IMR-90 (cell line): ENCODE measurements around the gene RASAL1. TPM values are rescaled to one million over a fixed set of nuclear protein-coding genes. Genes with fewer than 3 reads are reported as not detected.

Experiments
- ATAC-seq: fragments of 200-7000 bp; cut with Tn5 transposase; 2 replicates; pipeline ENCODE4 v1.9.1; 2020; ENCODE audit warnings: low read depth, mild to moderate bottlenecking, moderate library complexity
- BruUV-seq: library from RNA; stranded (reverse); fragments of 400-500 nt; replicated peaks from 2 replicates; lab custom pipeline; 2021; lab: Mats Ljungman, UMichigan
- CTCF ChIA-PET: fragments of 300-600 bp; formaldehyde crosslinking; extraction: SDS; loops from one replicate; lab custom pipeline; 2021; ENCODE audit warnings: antibody characterized with exemption; lab: Yijun Ruan, JAX
- POLR2A ChIA-PET: fragments of 300-600 bp; sonication (Branson Sonifier 250); formaldehyde crosslinking; loops from one replicate; lab custom pipeline; 2022; ENCODE audit warnings: antibody characterized with exemption; ENCODE audit not compliant: unreplicated experiment; lab: Charles Lee
- DNase-seq: peaks from one replicate; pipeline ENCODE4 v3.0.0; 2013
- H2AFZ ChIP-seq: replicated peaks from 2 replicates; pipeline ENCODE3; 2013; ENCODE audit warnings: low read length, mild to moderate bottlenecking; ENCODE audit not compliant: poor library complexity
- H2AK5ac ChIP-seq: 2 replicates; pipeline ENCODE4 v1.6.1; 2013; ENCODE audit warnings: low read depth, low read length, inconsistent platforms
- H2AK9ac ChIP-seq: replicated peaks from 2 replicates; pipeline ENCODE3; 2013; ENCODE audit warnings: mild to moderate bottlenecking, low read depth, low read length, moderate library complexity; ENCODE audit not compliant: poor library complexity
- H2BK120ac ChIP-seq: 2 replicates; pipeline ENCODE4 v1.6.1; 2013; ENCODE audit warnings: low read depth, low read length, inconsistent platforms
- H2BK15ac ChIP-seq: 3 replicates; pipeline ENCODE4 v1.6.1; 2013; ENCODE audit warnings: low read depth, low read length, inconsistent platforms
- H2BK20ac ChIP-seq: 2 replicates; pipeline ENCODE4 v1.6.1; 2013; ENCODE audit warnings: low read depth, mild to moderate bottlenecking, inconsistent platforms, low read length, moderate library complexity
- H2BK5ac ChIP-seq: 2 replicates; pipeline ENCODE4 v1.6.1; 2013; ENCODE audit warnings: mild to moderate bottlenecking, low read depth, low read length, inconsistent platforms; ENCODE audit not compliant: poor library complexity, severe bottlenecking
- H3K14ac ChIP-seq: replicated peaks from 2 replicates; pipeline ENCODE4 v1.6.1; 2013; ENCODE audit warnings: low read depth, low read length, inconsistent platforms
- H3K18ac ChIP-seq: 2 replicates; pipeline ENCODE4 v1.6.1; 2013; ENCODE audit warnings: low read depth, low read length, control low read depth
- H3K23ac ChIP-seq: 2 replicates; pipeline ENCODE4 v1.6.1; 2013; ENCODE audit warnings: low read depth, low read length, inconsistent platforms
- H3K27ac ChIP-seq: 2 replicates; pipeline ENCODE4 v1.5.1; 2013; ENCODE audit warnings: mild to moderate bottlenecking, control low read depth, low read length; ENCODE audit not compliant: insufficient read depth
- H3K27me3 ChIP-seq: 2 replicates; pipeline ENCODE4 v1.6.1; 2013; ENCODE audit warnings: low read length; ENCODE audit not compliant: control insufficient read depth, insufficient read depth
- H3K36me3 ChIP-seq: 2 replicates; pipeline ENCODE4 v1.6.1; 2013; ENCODE audit warnings: low read length, mixed read lengths; ENCODE audit not compliant: control insufficient read depth, insufficient read depth
- H3K4ac ChIP-seq: 2 replicates; pipeline ENCODE4 v1.6.1; 2013; ENCODE audit warnings: low read depth, low read length, inconsistent platforms
- H3K4me1 ChIP-seq: 2 replicates; pipeline ENCODE4 v1.6.1; 2013; ENCODE audit warnings: low read length, mixed read lengths; ENCODE audit not compliant: control insufficient read depth, insufficient read depth
- H3K4me2 ChIP-seq: 2 replicates; pipeline ENCODE4 v1.6.1; 2013; ENCODE audit warnings: low read depth, mild to moderate bottlenecking, control low read depth, low read length, moderate library complexity
- H3K4me3 ChIP-seq: 2 replicates; pipeline ENCODE4 v1.5.1; 2013; ENCODE audit warnings: low read depth, mild to moderate bottlenecking, control low read depth, low read length, moderate library complexity; ENCODE audit not compliant: insufficient read depth
- H3K56ac ChIP-seq: 2 replicates; pipeline ENCODE4 v1.6.1; 2013; ENCODE audit warnings: low read length, inconsistent platforms; ENCODE audit not compliant: insufficient read depth; ENCODE audit errors: extremely low read depth
- H3K79me1 ChIP-seq, 2 experiments: 2 replicates each; pipeline ENCODE4 v1.6.1; 2013; ENCODE audit warnings: low read length in 2 of 2, inconsistent platforms in 1 of 2, low read depth in 1 of 2
- H3K9ac ChIP-seq: 2 replicates; pipeline ENCODE4 v1.6.1; 2013; ENCODE audit warnings: low read depth, low read length, control low read depth
- H3K9me1 ChIP-seq: 2 replicates; pipeline ENCODE4 v1.6.1; 2013; ENCODE audit warnings: low read length, inconsistent platforms; ENCODE audit not compliant: insufficient read depth
- H3K9me3 ChIP-seq: 2 replicates; pipeline ENCODE4 v1.6.1; 2013; ENCODE audit warnings: low read length; ENCODE audit not compliant: control insufficient read depth, insufficient read depth
- H4K20me1 ChIP-seq: 2 replicates; pipeline ENCODE4 v1.6.1; 2013; ENCODE audit warnings: low read length, inconsistent platforms; ENCODE audit not compliant: insufficient read depth
- H4K5ac ChIP-seq: 2 replicates; pipeline ENCODE4 v1.6.1; 2013; ENCODE audit warnings: mild to moderate bottlenecking, low read depth, low read length, control low read depth
- H4K8ac ChIP-seq, 2 experiments: 2 replicates each; pipeline ENCODE4 v1.6.1; 2013; ENCODE audit warnings: low read depth in 2 of 2, low read length in 2 of 2, control low read depth in 1 of 2, inconsistent platforms in 1 of 2
- H4K91ac ChIP-seq: 2 replicates; pipeline ENCODE4 v1.6.1; 2013; ENCODE audit warnings: low read depth, low read length, inconsistent platforms; ENCODE audit not compliant: insufficient read depth
- BHLHE40 ChIP-seq: fragments of 150-350 bp; IDR thresholded peaks from 2 replicates; pipeline ENCODE4 v1.6.1; 2016; ENCODE audit warnings: mild to moderate bottlenecking, low read depth, low read length
- CEBPB ChIP-seq: IDR thresholded peaks from 2 replicates; pipeline ENCODE4 v1.6.1; 2012; ENCODE audit warnings: low read depth, low read length, improper control_type of control experiment
- CHD1 ChIP-seq: IDR thresholded peaks from 2 replicates; pipeline ENCODE4 v1.6.1; 2012; ENCODE audit warnings: low read depth, low read length, improper control_type of control experiment
- CTCF ChIP-seq: conservative IDR thresholded peaks from 2 replicates; pipeline ENCODE4 v1.5.1; 2012; ENCODE audit warnings: mild to moderate bottlenecking, low read depth, low read length, improper control_type of control experiment
- ELK1 ChIP-seq: fragments of 150-350 bp; IDR thresholded peaks from 2 replicates; pipeline ENCODE4 v1.6.1; 2016; ENCODE audit warnings: low read depth, mild to moderate bottlenecking, low read length, moderate library complexity, borderline replicate concordance
- FOS ChIP-seq: fragments of 150-350 bp; IDR thresholded peaks from 2 replicates; pipeline ENCODE4 v1.6.1; 2016; ENCODE audit warnings: low read depth, low read length
- MAFK ChIP-seq: IDR thresholded peaks from 2 replicates; pipeline ENCODE4 v1.6.1; 2012; ENCODE audit warnings: low read depth, low read length, improper control_type of control experiment
- MAZ ChIP-seq: IDR thresholded peaks from 2 replicates; pipeline ENCODE4 v1.6.1; 2012; ENCODE audit warnings: low read depth, mild to moderate bottlenecking, low read length, improper control_type of control experiment, moderate library complexity, borderline replicate concordance
- NFE2L2 ChIP-seq: fragments of 150-350 bp; IDR thresholded peaks from 2 replicates; pipeline ENCODE4 v1.6.1; 2016; ENCODE audit warnings: low read depth, mild to moderate bottlenecking, low read length
- POLR2A ChIP-seq: IDR thresholded peaks from 2 replicates; pipeline ENCODE4 v1.6.1; 2012; ENCODE audit warnings: mild to moderate bottlenecking, low read depth, low read length
- RAD21 ChIP-seq: IDR thresholded peaks from 2 replicates; pipeline ENCODE4 v1.6.1; 2012; ENCODE audit warnings: low read length, improper control_type of control experiment
- RCOR1 ChIP-seq: IDR thresholded peaks from 2 replicates; pipeline ENCODE4 v1.6.1; 2012; ENCODE audit warnings: mild to moderate bottlenecking, low read length, improper control_type of control experiment; ENCODE audit not compliant: insufficient replicate concordance
- RFX5 ChIP-seq: IDR thresholded peaks from 2 replicates; pipeline ENCODE4 v1.8.0; 2012; ENCODE audit warnings: low read depth, mild to moderate bottlenecking, low read length, moderate library complexity
- SMC3 ChIP-seq: fragments of 150-350 bp; IDR thresholded peaks from 2 replicates; pipeline ENCODE4 v1.6.1; 2016; ENCODE audit warnings: low read depth, mild to moderate bottlenecking, antibody characterized with exemption, low read length, moderate library complexity
- USF2 ChIP-seq: fragments of 150-350 bp; IDR thresholded peaks from 2 replicates; pipeline ENCODE4 v1.6.1; 2017; ENCODE audit warnings: mild to moderate bottlenecking, antibody characterized with exemption, low read length, low read depth
- WGBS, 2 experiments: methylation state at CpG; one replicate each; pipeline versions ENCODE4 v1.1.5 to v1.1.7; 2013; ENCODE audit warnings: missing lambda C conversion rate in 2 of 2; ENCODE audit not compliant: insufficient read length in 1 of 2; ENCODE audit errors: extremely low coverage in 2 of 2; 5-methylcytosine and 5-hydroxymethylcytosine counted together
- dilution Hi-C: fragments of 300-500 bp; cut with HindIII; formaldehyde crosslinking; loops from one replicate; pipeline ENCODE4 v1.14.3; 2018; ENCODE audit warnings: low sequenced_read_pairs; ENCODE audit not compliant: unreplicated experiment
- in situ Hi-C: fragments of 300-500 bp; cut with MboI; formaldehyde crosslinking; loops from 3 replicates; pipeline ENCODE4 v1.14.3; 2019; ENCODE audit warnings: low sequenced_read_pairs, inconsistent platforms, mixed read lengths
- intact Hi-C: fragments of 100-400 bp; cut with micrococcal nuclease; formaldehyde crosslinking; loops from 2 replicates; pipeline ENCODE4 v1.10.0; 2022
- polyA plus RNA-seq, 3 experiments: library from polyadenylated mRNA; depleted of rRNA; stranded (reverse); fragments of >200 nt; gene quantifications; 2 replicates each; pipeline ENCODE4 v1.2.3, GENCODE V29; 2012; ENCODE audit warnings: low replicate concordance in 1 of 3
- total RNA-seq: library from RNA; depleted of rRNA; stranded (reverse); fragments of >200 nt; gene quantifications from 2 replicates; pipeline ENCODE4 v1.2.3, GENCODE V29; 2012

Gene RASAL1
- total and polyA plus RNA-seq, 2 of the 4 experiments (the other 2 are of a cell fraction) = not detected

GRCh38 chr12:113128802-113129663, 6.5 kb downstream of the RASAL1 start:
- ChIA-PET CTCF (no interaction called here), POLR2A (no interaction called here)
- H4K91ac ChIP-seq = no peak overlapping the region
- H3K9me1 ChIP-seq = no peaks in the 10 kb centered on the region
- H3K27me3 ChIP-seq = peaks cover 3% of the 10 kb centered on the region
- no peak overlapping the region for H3K18ac ChIP-seq
- in situ Hi-C loops = no loop called here
- H2AK5ac ChIP-seq = no peak overlapping the region
- H4K8ac ChIP-seq = no peak overlapping the region
- H3K4me3 ChIP-seq = no peak overlapping the region
- H3K23ac ChIP-seq = no peak overlapping the region
- no peak for DNase-seq
- no peak overlapping the region for H2AK9ac ChIP-seq
- no peaks in the 10 kb centered on the region for H3K79me1 ChIP-seq
- H3K9ac ChIP-seq = no peak overlapping the region
- 7% methylated on average over 2 of the region's 9 CpGs; no CpG with 5 or more reads in 1 of the 2 experiments for WGBS, 2 experiments
- no peak overlapping the region for H3K56ac ChIP-seq
- intact Hi-C loops = no loop called here
- H3K4me1 ChIP-seq = no peaks in the 10 kb centered on the region
- H4K5ac ChIP-seq = no peak overlapping the region
- dilution Hi-C loops = no loop called here
- H3K36me3 ChIP-seq = no peaks in the 10 kb centered on the region
- H3K9me3 ChIP-seq = no peaks in the 10 kb centered on the region
- BruUV-seq = no TSS peak
- no peak overlapping the region for H2BK15ac ChIP-seq
- no peak for ATAC-seq
- H2BK120ac ChIP-seq = no peak overlapping the region
- no peak overlapping the region for H2BK20ac ChIP-seq
- H3K14ac ChIP-seq = no peak overlapping the region
- no peaks in the 10 kb centered on the region for H4K20me1 ChIP-seq
- H3K27ac ChIP-seq = no peak overlapping the region
- H3K4me2 ChIP-seq = no peak overlapping the region
- no peak overlapping the region for H2AFZ ChIP-seq
- H3K4ac ChIP-seq = no peak overlapping the region
- no peak overlapping the region for H2BK5ac ChIP-seq
- TF ChIP-seq RFX5 (no peak), ELK1 (no peak), NFE2L2 (no peak), MAFK (no peak), CEBPB (no peak), BHLHE40 (no peak), POLR2A (no peak), CTCF (no peak), SMC3 (no peak), RCOR1 (no peak), FOS (no peak), RAD21 (no peak), CHD1 (no peak), USF2 (no peak), MAZ (no peak)
